Measurements from ENCODE around the gene MED13L.
A peak's percentile ranks its signal among the peaks of the same experiment; 100 is the strongest.

The MED13L gene

GRCh38 chr12:116066381-116067230 is 210.9 kb downstream of the MED13L start:
- Mint-ChIP-seq H3K9me3 (no peaks in the 10 kb centered on the region), H3K27ac (peak overlapping the region; percentile 31), H3K36me3 (no peaks in the 10 kb centered on the region), H3K4me1 (peaks cover 71% of the 10 kb centered on the region), H3K27me3 (no peaks in the 10 kb centered on the region), H3K4me3 (no peak overlapping the region)

DNA sequence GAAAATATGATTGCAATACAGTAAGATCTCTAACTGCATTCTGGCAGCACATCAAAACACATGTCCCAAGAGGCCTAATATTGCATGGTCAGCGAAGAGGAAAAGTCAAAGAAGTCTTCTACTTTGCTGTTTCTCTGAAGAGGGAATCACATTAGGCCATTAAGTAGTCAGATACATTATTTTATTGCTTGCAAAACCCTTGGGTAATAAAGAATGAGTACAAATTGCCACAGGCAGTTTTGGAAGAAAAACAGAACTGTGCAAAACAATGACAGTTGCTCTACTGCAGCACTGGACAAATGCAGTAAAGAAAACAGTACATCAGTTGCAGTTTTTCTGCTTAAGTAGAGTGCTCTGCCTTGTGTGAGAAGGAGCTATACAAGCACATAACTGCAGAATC is 211.9 kb downstream of the MED13L start:
- Mint-ChIP-seq H3K9me3 (no peaks in the 10 kb centered on the region), H3K36me3 (no peaks in the 10 kb centered on the region), H3K4me3 (no peak overlapping the region), H3K27ac (no peak overlapping the region), H3K4me1 (peaks cover 76% of the 10 kb centered on the region), H3K27me3 (no peaks in the 10 kb centered on the region)

GRCh38 chr12:116064493-116064892 is 213.0 kb downstream of the MED13L start:
- no peak overlapping the region for H3K27ac Mint-ChIP-seq
- H3K36me3 Mint-ChIP-seq: no peaks in the 10 kb centered on the region
- no peak overlapping the region for H3K4me3 Mint-ChIP-seq
- H3K9me3 Mint-ChIP-seq: no peaks in the 10 kb centered on the region
- H3K4me1 Mint-ChIP-seq: peaks cover 80% of the 10 kb centered on the region
- H3K27me3 Mint-ChIP-seq: no peaks in the 10 kb centered on the region

DNA sequence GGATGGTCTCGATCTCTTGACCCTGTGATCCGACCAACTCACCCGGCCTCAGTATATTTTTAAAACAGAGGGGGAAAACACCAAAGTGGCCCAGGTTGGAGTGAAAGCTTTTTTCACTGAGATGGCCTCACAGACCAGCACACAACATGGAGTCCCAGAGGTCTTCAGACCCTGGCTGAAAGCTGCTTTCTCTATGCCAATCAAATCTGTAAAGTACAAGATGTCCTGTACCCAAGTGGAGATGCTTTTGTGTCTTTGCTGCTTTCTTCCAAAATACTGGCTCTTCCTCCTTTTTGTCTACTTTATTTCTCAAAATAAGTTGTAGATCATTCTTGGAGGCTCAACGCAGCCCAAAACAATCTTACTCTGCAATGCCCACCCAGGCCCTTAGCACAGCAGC is 214.8 kb downstream of the MED13L start:
- Mint-ChIP-seq H3K4me3 (no peak overlapping the region), H3K36me3 (no peaks in the 10 kb centered on the region), H3K9me3 (no peaks in the 10 kb centered on the region), H3K4me1 (peaks cover 72% of the 10 kb centered on the region), H3K27me3 (no peaks in the 10 kb centered on the region), H3K27ac (no peak overlapping the region)

DNA sequence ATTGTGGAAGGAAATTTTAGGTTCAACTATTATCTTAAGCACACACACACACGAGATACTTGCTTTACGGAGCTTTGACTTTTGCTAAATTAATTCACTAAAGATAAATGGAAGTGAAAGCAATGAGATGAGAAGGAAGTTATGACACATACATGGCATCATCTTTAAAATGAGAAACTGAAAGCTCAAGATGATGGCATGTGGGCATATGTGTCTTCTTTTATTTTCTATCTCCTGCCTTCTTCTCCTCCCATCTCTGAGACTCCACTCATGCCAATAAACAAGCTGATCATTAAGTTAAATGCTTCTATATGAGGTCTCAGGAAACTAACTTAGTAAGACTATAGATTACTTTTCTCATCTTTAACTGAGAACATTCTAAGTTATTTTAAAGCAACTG is 216.7 kb downstream of the MED13L start:
- peaks cover 74% of the 10 kb centered on the region for H3K4me1 Mint-ChIP-seq
- peaks cover 5% of the 10 kb centered on the region for H3K36me3 Mint-ChIP-seq
- peak overlapping the region; percentile 72 for H3K4me3 Mint-ChIP-seq
- H3K27me3 Mint-ChIP-seq: no peaks in the 10 kb centered on the region
- peak overlapping the region; percentile 95 for H3K27ac Mint-ChIP-seq
- no peaks in the 10 kb centered on the region for H3K9me3 Mint-ChIP-seq

DNA sequence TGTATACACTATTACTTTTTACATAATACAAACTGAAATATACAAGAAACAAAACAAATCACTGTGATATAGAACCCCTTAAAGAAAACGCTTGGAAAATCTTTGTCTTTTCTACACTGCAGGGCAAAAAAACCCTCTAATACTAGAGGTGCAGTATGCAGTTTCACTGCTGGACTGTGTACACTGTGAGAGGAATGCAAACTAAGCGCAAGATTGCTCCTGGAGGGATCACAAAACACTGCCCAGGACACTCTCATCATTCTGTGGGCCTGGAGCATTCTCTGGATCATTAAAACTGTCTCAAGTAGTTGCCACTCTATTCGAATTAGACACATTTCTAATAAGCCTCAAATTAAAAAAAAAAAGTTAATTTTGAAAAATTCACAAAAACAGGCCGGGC is 217.6 kb downstream of the MED13L start:
- Mint-ChIP-seq H3K4me3 (peak overlapping the region; percentile 30), H3K9me3 (no peaks in the 10 kb centered on the region), H3K4me1 (peaks cover 74% of the 10 kb centered on the region), H3K36me3 (peaks cover 5% of the 10 kb centered on the region), H3K27ac (peak overlapping the region; percentile 55), H3K27me3 (no peaks in the 10 kb centered on the region)

GRCh38 chr12:116058574-116058973 is 218.9 kb downstream of the MED13L start:
- Mint-ChIP-seq H3K27ac (peak overlapping the region; percentile 72), H3K4me1 (peaks cover 80% of the 10 kb centered on the region), H3K9me3 (no peaks in the 10 kb centered on the region), H3K36me3 (peaks cover 5% of the 10 kb centered on the region), H3K27me3 (no peaks in the 10 kb centered on the region), H3K4me3 (no peak overlapping the region)

DNA sequence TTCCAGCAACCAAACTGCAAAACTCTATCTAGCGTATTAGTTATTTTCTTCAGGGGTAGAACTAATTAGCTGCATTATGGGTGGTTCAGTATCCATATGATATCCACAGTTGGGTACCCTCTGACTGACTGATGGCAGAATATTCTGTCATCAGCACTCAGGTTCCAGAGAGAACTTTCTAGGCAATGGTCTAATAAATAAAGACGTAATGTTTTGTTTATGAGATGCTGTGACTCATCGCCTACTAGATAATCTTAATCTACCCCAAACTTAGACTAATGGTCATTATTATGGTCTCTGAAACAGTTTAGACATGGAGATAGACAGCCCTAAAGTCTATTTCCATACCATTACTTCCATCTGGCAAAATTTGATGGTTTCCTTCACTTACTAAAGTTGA is 220.1 kb downstream of the MED13L start:
- H3K27me3 Mint-ChIP-seq: no peaks in the 10 kb centered on the region
- H3K9me3 Mint-ChIP-seq: no peaks in the 10 kb centered on the region
- H3K4me3 Mint-ChIP-seq: no peak overlapping the region
- H3K36me3 Mint-ChIP-seq: peaks cover 5% of the 10 kb centered on the region
- H3K27ac Mint-ChIP-seq: no peak overlapping the region
- H3K4me1 Mint-ChIP-seq: peaks cover 84% of the 10 kb centered on the region

- no peaks in the 10 kb centered on the region for H3K9me3 Mint-ChIP-seq
- peaks cover 5% of the 10 kb centered on the region for H3K36me3 Mint-ChIP-seq
- H3K4me1 Mint-ChIP-seq: peaks cover 79% of the 10 kb centered on the region
- H3K27ac Mint-ChIP-seq: no peak overlapping the region
- no peaks in the 10 kb centered on the region for H3K27me3 Mint-ChIP-seq
- H3K4me3 Mint-ChIP-seq: no peak overlapping the region
Measured at GRCh38 chr12:116055895-116056607, 221.4 kb downstream of the MED13L start.

DNA sequence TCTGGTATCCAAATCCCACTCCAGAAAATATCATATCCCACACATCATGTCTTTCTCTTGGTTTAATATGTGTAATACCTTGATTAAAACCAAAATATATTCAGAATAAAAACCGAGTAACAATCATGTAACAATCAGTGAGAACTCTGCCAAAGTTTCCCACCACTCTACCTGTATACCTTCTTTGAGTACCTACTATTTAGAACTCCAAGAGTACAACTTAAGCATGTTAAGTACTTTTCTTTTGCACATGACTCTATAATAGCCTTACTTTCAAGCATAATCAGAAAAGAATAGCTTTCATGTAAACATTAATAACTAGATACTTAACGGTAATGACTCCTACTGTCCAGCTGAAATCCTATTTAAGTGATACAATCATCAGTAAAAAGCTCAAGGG is 223.2 kb downstream of the MED13L start:
- peaks cover 5% of the 10 kb centered on the region for H3K36me3 Mint-ChIP-seq
- no peaks in the 10 kb centered on the region for H3K27me3 Mint-ChIP-seq

GRCh38 chr12:116053479-116054200 is 223.9 kb downstream of the MED13L start:
- H3K27me3 Mint-ChIP-seq: no peaks in the 10 kb centered on the region
- peaks cover 84% of the 10 kb centered on the region for H3K4me1 Mint-ChIP-seq
- no peak overlapping the region for H3K27ac Mint-ChIP-seq
- no peaks in the 10 kb centered on the region for H3K9me3 Mint-ChIP-seq
- H3K36me3 Mint-ChIP-seq: peaks cover 5% of the 10 kb centered on the region
- no peak overlapping the region for H3K4me3 Mint-ChIP-seq

More for the DNA sequence above, 223.2 kb downstream of the MED13L start:
- H3K27ac Mint-ChIP-seq: no peak overlapping the region
- peaks cover 78% of the 10 kb centered on the region for H3K4me1 Mint-ChIP-seq
- H3K4me3 Mint-ChIP-seq: no peak overlapping the region
- H3K9me3 Mint-ChIP-seq: no peaks in the 10 kb centered on the region

DNA sequence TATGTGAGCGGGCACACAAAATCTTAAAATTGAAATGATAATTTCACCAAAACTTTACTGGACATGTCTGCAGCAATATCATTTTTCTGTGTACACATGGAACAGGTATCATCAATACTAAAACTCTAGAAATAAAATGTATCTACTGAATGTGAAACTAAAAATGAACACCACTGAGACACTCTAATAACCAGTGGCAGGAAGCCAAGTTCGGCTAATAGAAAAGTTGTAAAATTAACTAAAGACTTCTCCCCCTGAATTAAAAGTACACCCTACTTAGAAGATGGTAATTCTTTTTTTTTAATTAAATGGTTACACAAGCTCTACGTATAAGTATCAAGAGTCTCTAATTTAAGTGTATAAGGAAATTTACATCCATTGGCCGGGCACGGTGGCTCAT is 227.2 kb downstream of the MED13L start:
- Mint-ChIP-seq H3K36me3 (peaks cover 2% of the 10 kb centered on the region), H3K27me3 (no peaks in the 10 kb centered on the region), H3K9me3 (no peaks in the 10 kb centered on the region), H3K4me3 (no peak overlapping the region), H3K27ac (no peak overlapping the region), H3K4me1 (peaks cover 67% of the 10 kb centered on the region)

- H3K4me1 Mint-ChIP-seq: peaks cover 67% of the 10 kb centered on the region
- H3K36me3 Mint-ChIP-seq: peaks cover 5% of the 10 kb centered on the region
- H3K27ac Mint-ChIP-seq: no peak overlapping the region
- H3K9me3 Mint-ChIP-seq: no peaks in the 10 kb centered on the region
- no peak overlapping the region for H3K4me3 Mint-ChIP-seq
- no peaks in the 10 kb centered on the region for H3K27me3 Mint-ChIP-seq
Measured at GRCh38 chr12:116048879-116049278, 228.6 kb downstream of the MED13L start.

DNA sequence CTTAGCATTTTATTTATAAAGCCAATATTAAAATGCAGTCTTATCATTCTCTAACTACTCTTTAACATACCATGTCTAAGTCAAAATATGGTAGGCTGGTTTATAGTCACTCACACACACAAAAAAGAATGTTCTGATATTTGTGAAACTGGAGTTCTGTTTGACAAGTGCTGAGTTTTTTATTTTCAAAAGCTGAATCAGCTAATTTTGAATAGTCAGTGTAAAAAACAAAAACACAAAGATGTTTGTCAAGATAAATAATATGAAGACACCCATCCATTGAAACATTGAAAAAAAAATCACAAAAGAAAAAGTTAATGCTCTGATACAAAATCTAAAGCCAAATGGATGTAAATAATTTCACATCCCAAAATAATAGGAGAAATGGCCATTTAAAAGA is 231.5 kb downstream of the MED13L start:
- Mint-ChIP-seq H3K4me3 (no peak overlapping the region), H3K4me1 (peaks cover 54% of the 10 kb centered on the region), H3K27me3 (no peaks in the 10 kb centered on the region), H3K9me3 (no peaks in the 10 kb centered on the region), H3K27ac (no peak overlapping the region), H3K36me3 (peaks cover 5% of the 10 kb centered on the region)

GRCh38 chr12:116045150-116045549 is 232.3 kb downstream of the MED13L start:
- Mint-ChIP-seq H3K4me1 (peaks cover 56% of the 10 kb centered on the region), H3K27ac (peak overlapping the region; percentile 87), H3K36me3 (peaks cover 8% of the 10 kb centered on the region), H3K27me3 (no peaks in the 10 kb centered on the region), H3K4me3 (no peak overlapping the region), H3K9me3 (no peaks in the 10 kb centered on the region)
